HCT116 (cell line): ENCODE data around the gene CBLC. TPM values are rescaled to one million over a fixed set of nuclear protein-coding genes. Genes with fewer than 3 reads are reported as not detected.
A peak's percentile ranks its signal among the peaks of the same experiment; 100 is the strongest.

Source experiments
- ATAC-seq: fragments of 200-7000 bp; cut with Tn5 transposase; 2 replicates; pipeline ENCODE4 v1.9.1; 2020; ENCODE audit warnings: mild to moderate bottlenecking, moderate library complexity
- BruUV-seq: library from RNA; stranded (reverse); fragments of 400-500 nt; replicated peaks from 2 replicates; lab custom pipeline; 2021; lab: Mats Ljungman, UMichigan
- CTCF ChIA-PET: fragments of 300-600 bp; sonication (Branson Sonifier 250); formaldehyde crosslinking; loops from one replicate; lab custom pipeline; 2021; ENCODE audit warnings: antibody characterized with exemption; lab: Charles Lee
- POLR2A ChIA-PET: fragments of 300-600, 350-600 bp; sonication (Branson Sonifier 250); formaldehyde crosslinking; loops from one replicate; lab custom pipeline; 2021; ENCODE audit warnings: antibody characterized with exemption; lab: Charles Lee
- RAD21 ChIA-PET, 2 experiments: fragments of 300-600 bp; sonication (Branson Sonifier 250); formaldehyde crosslinking; loops; one replicate each; lab custom pipeline; 2023; ENCODE audit warnings: low total read pairs in 2 of 2; ENCODE audit not compliant: uncharacterized antibody in 2 of 2, unreplicated experiment in 2 of 2, low non-redundant PET in 1 of 2; lab: Charles Lee
- DNase-seq: peaks from one replicate; pipeline ENCODE4 v3.0.0-alpha.2; 2010; ENCODE audit warnings: low read depth, low spot score
- H2AFZ ChIP-seq: fragments of 200-600 bp; shearing (Covaris generic), sonication (generic); 2 replicates; pipeline ENCODE4 v1.6.1; 2017; ENCODE audit warnings: low read depth, mixed run types, mixed read lengths, antibody characterized with exemption, low read length; ENCODE audit not compliant: poor library complexity, severe bottlenecking
- H3K27ac ChIP-seq: 2 replicates; pipeline ENCODE4 v1.5.1; 2012; ENCODE audit warnings: low read depth, low read length
- H3K27me3 ChIP-seq: fragments of 200-600 bp; sonication (generic); 2 replicates; pipeline ENCODE4 v1.6.1; 2016; ENCODE audit warnings: mixed run types, low read length, mixed read lengths; ENCODE audit not compliant: insufficient read depth
- H3K36me3 ChIP-seq, 2 experiments: fragments of 200-500 bp in 1 of 2; fragments of 200-600 bp in 1 of 2; sonication (Bioruptor generic) in 1 of 2; sonication (generic) in 1 of 2; 2 replicates each; pipeline versions ENCODE4 v1.5.1 to v1.6.1; 2014 to 2016; ENCODE audit warnings: low read length in 2 of 2, inconsistent platforms in 1 of 2, mixed read lengths in 1 of 2, mixed run types in 1 of 2; ENCODE audit not compliant: insufficient read depth in 2 of 2, control insufficient read depth in 1 of 2
- H3K4me1 ChIP-seq, 2 experiments: fragments of 200-600 bp in 1 of 2; sonication (generic) in 1 of 2; 2 replicates each; pipeline versions ENCODE4 v1.5.1 to v1.6.1; 2012 to 2017; ENCODE audit warnings: low read length in 2 of 2, inconsistent platforms in 1 of 2, mild to moderate bottlenecking in 1 of 2, mixed read lengths in 1 of 2, mixed run types in 1 of 2, moderate library complexity in 1 of 2; ENCODE audit not compliant: insufficient read depth in 2 of 2, control insufficient read depth in 1 of 2
- H3K4me2 ChIP-seq: fragments of 200-600 bp; sonication (generic); 2 replicates; pipeline ENCODE4 v1.6.1; 2017; ENCODE audit warnings: mixed run types, low read length, mixed read lengths
- H3K4me3 ChIP-seq, 2 experiments: fragments of 200-600 bp in 1 of 2; sonication (generic) in 1 of 2; replicated peaks in 1 of 2; 2 replicates each; pipeline ENCODE4 v1.5.1; 2011 to 2016; ENCODE audit warnings: low read length in 2 of 2, control low read depth in 1 of 2, low read depth in 1 of 2, mild to moderate bottlenecking in 1 of 2, mixed read lengths in 1 of 2, mixed run types in 1 of 2
- H3K79me2 ChIP-seq: fragments of 200-600 bp; sonication (generic); 2 replicates; pipeline ENCODE4 v1.6.1; 2017; ENCODE audit warnings: mild to moderate bottlenecking, mixed run types, low read length, moderate library complexity, mixed read lengths; ENCODE audit not compliant: insufficient read depth
- H3K9ac ChIP-seq: fragments of 200-600 bp; sonication (generic); 2 replicates; pipeline ENCODE4 v1.6.1; 2016; ENCODE audit warnings: low read length, mixed read lengths
- H3K9me2 ChIP-seq: fragments of 200-600 bp; sonication (generic), shearing (Covaris generic); 2 replicates; pipeline ENCODE4 v1.6.1; 2017; ENCODE audit warnings: mixed run types, mild to moderate bottlenecking, moderate library complexity; ENCODE audit not compliant: insufficient read depth
- H3K9me3 ChIP-seq, 2 experiments: fragments of 200-500 bp in 1 of 2; fragments of 200-600 bp in 1 of 2; sonication (Bioruptor generic) in 1 of 2; sonication (generic) in 1 of 2; 2 replicates each; pipeline ENCODE4 v1.6.1; 2014 to 2017; ENCODE audit warnings: low read length in 2 of 2, mixed read lengths in 2 of 2, inconsistent platforms in 1 of 2, low read depth in 1 of 2, mild to moderate bottlenecking in 1 of 2, mixed run types in 1 of 2, moderate library complexity in 1 of 2; ENCODE audit not compliant: control insufficient read depth in 1 of 2, insufficient read depth in 1 of 2
- H4K20me1 ChIP-seq: fragments of 200-600 bp; sonication (generic), shearing (Covaris generic); 2 replicates; pipeline ENCODE4 v1.6.1; 2017; ENCODE audit warnings: mixed run types, mild to moderate bottlenecking, moderate library complexity; ENCODE audit not compliant: insufficient read depth
- POLR2AphosphoS5 ChIP-seq: IDR thresholded peaks from 2 replicates; pipeline ENCODE4 v1.6.1; 2011; ENCODE audit warnings: mild to moderate bottlenecking, low read depth, low read length, moderate library complexity
- YY1 ChIP-seq: IDR thresholded peaks from 2 replicates; pipeline ENCODE4 v1.6.1; 2011; ENCODE audit warnings: low read length, low read depth, moderate library complexity, mild to moderate bottlenecking; ENCODE audit not compliant: insufficient replicate concordance; ENCODE audit errors: extremely low read depth
- ZFX ChIP-seq: fragments of 450-650 bp; IDR thresholded peaks from 2 replicates; pipeline ENCODE4 v1.6.1; 2017
- ZNF274 ChIP-seq: fragments of 200-500 bp; sonication (Bioruptor generic); IDR thresholded peaks from 2 replicates; pipeline ENCODE4 v1.6.1; 2014; ENCODE audit warnings: mild to moderate bottlenecking, low read depth, low read length, inconsistent platforms
- intact Hi-C: fragments of 100-400 bp; cut with micrococcal nuclease; formaldehyde crosslinking; loops from 2 replicates; pipeline ENCODE4 v1.10.0; 2022
- total RNA-seq: library from RNA; stranded (reverse); gene quantifications from one replicate; pipeline ENCODE4 v1.2.1, GENCODE V29; 2021; ENCODE audit not compliant: unreplicated experiment
- TF ChIP-seq, protein P1 (sequence below): IDR thresholded peaks from 2 replicates; pipeline ENCODE4 v1.6.1; 2012; ENCODE audit warnings: low read depth
- TF ChIP-seq, protein P2 (sequence below): IDR thresholded peaks from 2 replicates; pipeline ENCODE4 v1.6.1; 2012

The CBLC gene
- total RNA-seq, 1 experiment from 2014 or later: 54.3 TPM

DNA sequence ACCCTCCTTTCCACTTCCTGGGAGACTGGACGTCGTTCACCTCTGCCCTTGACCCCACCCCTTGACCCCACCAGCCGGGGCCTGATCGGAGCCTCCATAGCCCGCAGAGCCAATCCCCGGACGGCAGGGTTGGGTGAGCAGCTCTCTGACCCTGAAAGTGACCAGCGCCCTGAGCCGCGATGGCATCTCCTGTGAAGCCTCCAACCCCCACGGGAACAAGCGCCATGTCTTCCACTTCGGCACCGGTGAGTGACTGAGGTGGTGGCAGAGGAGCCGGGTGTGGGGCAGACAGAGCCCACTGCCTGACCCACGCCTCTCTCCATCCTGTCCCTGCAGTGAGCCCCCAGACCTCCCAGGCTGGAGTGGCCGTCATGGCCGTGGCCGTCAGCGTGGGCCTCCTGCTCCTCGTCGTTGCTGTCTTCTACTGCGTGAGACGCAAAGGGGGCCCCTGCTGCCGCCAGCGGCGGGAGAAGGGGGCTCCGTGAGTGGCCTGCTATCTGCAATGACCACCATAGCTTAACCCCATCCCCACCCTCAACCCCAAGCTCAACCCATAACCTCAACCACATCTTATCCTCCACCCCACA is 41.6 kb downstream of the CBLC start:
- CTCF ChIA-PET: no interaction called here
- H3K4me2 ChIP-seq: no peak overlapping the region
- POLR2A ChIA-PET: interaction anchor here (1.1 kb wide), 1 partner anchor 10 kb away, joined by 3 read pairs; no protein-coding TSS in a partner anchor
- TSS peak; percentile 52 for BruUV-seq
- H3K9me2 ChIP-seq: no peaks in the 10 kb centered on the region
- H2AFZ ChIP-seq: no peak overlapping the region
- H3K9ac ChIP-seq: no peak overlapping the region
- RAD21 ChIA-PET: no interaction called here
- no peaks in the 10 kb centered on the region for H4K20me1 ChIP-seq
- no peaks in the 10 kb centered on the region for H3K27me3 ChIP-seq
- H3K9me3 ChIP-seq: no peaks in the 10 kb centered on the region
- intact Hi-C loops: no loop called here
- ATAC-seq: no peak
- TF ChIP-seq ZNF274 (no peak), POLR2AphosphoS5 (no peak), YY1 (no peak), ZFX (no peak)
- TF ChIP-seq, protein P1, sequence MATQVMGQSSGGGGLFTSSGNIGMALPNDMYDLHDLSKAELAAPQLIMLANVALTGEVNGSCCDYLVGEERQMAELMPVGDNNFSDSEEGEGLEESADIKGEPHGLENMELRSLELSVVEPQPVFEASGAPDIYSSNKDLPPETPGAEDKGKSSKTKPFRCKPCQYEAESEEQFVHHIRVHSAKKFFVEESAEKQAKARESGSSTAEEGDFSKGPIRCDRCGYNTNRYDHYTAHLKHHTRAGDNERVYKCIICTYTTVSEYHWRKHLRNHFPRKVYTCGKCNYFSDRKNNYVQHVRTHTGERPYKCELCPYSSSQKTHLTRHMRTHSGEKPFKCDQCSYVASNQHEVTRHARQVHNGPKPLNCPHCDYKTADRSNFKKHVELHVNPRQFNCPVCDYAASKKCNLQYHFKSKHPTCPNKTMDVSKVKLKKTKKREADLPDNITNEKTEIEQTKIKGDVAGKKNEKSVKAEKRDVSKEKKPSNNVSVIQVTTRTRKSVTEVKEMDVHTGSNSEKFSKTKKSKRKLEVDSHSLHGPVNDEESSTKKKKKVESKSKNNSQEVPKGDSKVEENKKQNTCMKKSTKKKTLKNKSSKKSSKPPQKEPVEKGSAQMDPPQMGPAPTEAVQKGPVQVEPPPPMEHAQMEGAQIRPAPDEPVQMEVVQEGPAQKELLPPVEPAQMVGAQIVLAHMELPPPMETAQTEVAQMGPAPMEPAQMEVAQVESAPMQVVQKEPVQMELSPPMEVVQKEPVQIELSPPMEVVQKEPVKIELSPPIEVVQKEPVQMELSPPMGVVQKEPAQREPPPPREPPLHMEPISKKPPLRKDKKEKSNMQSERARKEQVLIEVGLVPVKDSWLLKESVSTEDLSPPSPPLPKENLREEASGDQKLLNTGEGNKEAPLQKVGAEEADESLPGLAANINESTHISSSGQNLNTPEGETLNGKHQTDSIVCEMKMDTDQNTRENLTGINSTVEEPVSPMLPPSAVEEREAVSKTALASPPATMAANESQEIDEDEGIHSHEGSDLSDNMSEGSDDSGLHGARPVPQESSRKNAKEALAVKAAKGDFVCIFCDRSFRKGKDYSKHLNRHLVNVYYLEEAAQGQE: no peak
- TF ChIP-seq, protein P2, sequence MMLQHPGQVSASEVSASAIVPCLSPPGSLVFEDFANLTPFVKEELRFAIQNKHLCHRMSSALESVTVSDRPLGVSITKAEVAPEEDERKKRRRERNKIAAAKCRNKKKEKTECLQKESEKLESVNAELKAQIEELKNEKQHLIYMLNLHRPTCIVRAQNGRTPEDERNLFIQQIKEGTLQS: no peak
- no peaks in the 10 kb centered on the region for H3K79me2 ChIP-seq
- DNase-seq: no peak
- H3K27ac ChIP-seq: no peak overlapping the region
- H3K4me3 ChIP-seq: no peak overlapping the region
- no peaks in the 10 kb centered on the region for H3K4me1 ChIP-seq
- H3K36me3 ChIP-seq: peaks cover 0 to 4% of the 10 kb centered on the region in 2 experiments; a peak in 3 of 4 replicates
